Measurements from ENCODE around the gene ARHGAP9. TPM values are rescaled to one million over a fixed set of nuclear protein-coding genes. Genes with fewer than 3 reads are reported as not detected.

ARHGAP9 gene
- total and polyA plus RNA-seq, 8 donors, result 0.39 to 11.7 (median 4.9) TPM

DNA sequence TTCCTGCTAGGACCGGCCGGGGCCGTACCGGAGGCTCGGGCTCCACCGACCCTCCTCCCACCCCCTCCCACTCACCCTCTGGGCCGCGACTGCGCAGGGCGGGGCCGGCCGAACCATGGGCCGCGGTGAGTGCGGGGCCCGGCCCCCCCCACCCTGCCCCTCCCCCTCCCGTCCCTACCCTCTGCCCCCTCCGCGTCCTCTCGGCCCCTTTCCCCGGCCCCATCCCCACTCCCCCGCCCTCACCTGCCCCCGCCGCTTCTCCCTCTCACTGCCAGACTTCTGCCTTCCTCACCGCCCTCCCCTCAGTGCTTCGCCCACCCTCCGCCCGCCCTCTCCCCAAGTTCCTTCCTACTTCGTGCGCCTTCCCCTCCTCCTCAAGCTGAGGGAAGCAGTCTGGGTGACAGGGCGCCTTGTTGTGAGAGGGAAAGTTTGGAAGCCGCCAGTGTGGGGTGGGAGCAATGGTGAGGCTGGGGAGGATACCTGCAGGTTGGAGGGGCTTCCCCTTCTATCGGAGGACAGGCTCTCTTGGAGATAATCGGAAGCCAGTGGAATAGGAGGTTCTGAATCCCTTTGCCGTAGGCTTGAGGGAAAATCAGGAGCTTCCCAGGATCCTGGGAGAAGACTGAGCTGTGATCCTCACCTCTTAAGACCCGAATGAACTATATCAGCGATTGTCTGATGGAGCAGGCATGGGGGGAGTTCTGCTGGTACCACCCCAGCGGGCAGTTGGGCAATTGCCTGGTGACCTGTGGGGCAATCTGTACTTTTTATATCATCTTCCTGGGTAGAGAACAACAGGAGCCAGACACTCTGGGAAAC lies 43.4 kb upstream of the ARHGAP9 start:
- WGBS, 2 donors, result 1% methylated on average over 25 to 33 of the region's 38 CpGs
- FAIRE-seq, result no peak
- TF ChIP-seq, protein P1, sequence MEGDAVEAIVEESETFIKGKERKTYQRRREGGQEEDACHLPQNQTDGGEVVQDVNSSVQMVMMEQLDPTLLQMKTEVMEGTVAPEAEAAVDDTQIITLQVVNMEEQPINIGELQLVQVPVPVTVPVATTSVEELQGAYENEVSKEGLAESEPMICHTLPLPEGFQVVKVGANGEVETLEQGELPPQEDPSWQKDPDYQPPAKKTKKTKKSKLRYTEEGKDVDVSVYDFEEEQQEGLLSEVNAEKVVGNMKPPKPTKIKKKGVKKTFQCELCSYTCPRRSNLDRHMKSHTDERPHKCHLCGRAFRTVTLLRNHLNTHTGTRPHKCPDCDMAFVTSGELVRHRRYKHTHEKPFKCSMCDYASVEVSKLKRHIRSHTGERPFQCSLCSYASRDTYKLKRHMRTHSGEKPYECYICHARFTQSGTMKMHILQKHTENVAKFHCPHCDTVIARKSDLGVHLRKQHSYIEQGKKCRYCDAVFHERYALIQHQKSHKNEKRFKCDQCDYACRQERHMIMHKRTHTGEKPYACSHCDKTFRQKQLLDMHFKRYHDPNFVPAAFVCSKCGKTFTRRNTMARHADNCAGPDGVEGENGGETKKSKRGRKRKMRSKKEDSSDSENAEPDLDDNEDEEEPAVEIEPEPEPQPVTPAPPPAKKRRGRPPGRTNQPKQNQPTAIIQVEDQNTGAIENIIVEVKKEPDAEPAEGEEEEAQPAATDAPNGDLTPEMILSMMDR (IDR thresholded peaks at IDR 0.05), result no peak
- ATAC-seq, result peak in 2 of 4 donors; percentile 0 to 1
- Histone ChIP-seq H3K36me3 (peaks cover 0 to 11% (median 2%) of the 10 kb centered on the region in 3 donors), H3K9me3 (no peaks in the 10 kb centered on the region), H3K27ac (peak overlapping the region; percentile 92 to 98 (median 94)), H3K4me1 (peaks cover 27 to 33% (median 28%) of the 10 kb centered on the region in 3 donors), H3K4me3 (peak overlapping the region; percentile 57 to 70 (median 65)), H3K27me3 (no peaks in the 10 kb centered on the region)
- intact Hi-C loops (cut with DNase I), result no loop called here
- peak; percentile 63 to 81 (median 69) for DNase-seq

DNA sequence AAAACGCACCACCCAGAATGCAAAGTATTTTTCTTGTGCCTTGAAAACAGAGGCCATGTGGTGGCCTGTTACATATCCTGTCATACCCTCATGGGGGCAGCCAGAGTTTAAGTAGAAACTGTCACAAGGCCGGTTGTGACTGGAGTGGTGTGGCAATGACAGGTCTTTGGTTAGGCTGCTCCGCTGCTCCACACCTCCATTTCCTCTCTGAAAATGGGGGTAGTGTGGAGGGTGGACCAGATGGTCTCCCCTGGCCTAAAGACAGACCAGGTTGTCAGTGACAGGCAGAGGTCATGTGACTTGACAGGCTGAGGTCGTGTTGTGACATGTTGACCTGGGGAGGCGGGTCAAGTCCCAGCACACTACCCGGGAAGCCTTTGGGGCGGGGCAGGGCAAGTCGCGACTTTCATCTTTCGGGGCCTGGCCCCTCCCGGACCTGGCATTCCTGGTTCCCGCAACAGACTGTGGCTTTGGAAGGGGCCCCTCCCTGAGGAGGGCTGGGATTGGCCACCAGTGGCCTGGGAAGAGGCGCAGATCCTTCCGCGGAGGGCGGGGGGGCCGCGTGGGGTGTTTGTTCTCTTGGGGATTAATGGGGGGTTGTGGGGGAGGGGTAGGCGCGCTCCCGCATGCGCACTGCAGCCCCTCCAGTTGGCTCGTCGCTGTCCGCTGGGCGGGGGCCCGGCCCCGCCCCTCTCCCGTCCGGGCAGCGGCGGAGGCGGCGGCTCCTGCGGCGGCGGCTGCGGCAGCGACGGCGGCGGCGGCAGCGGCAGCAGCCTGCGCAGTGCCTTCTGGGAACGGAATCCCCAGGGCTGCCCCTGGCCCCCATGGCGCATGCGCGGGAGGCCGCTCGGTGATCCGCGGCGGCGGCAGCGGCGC lies 42.6 kb upstream of the ARHGAP9 start, which contains the start of gene MBD6:
Gene MBD6 (plus strand): TSS at position 814 of the 876 bp plus-strand sequence. CDS start 1,480 bp downstream, outside the sequence.
- TF ChIP-seq, protein P1 (IDR thresholded peaks at IDR 0.05), result no peak
- FAIRE-seq (no peak), ATAC-seq (peak; percentile 41 to 59 (median 50)), DNase-seq (peak; percentile 95 to 97 (median 96))
- Histone ChIP-seq H3K9me3 (no peaks in the 10 kb centered on the region), H3K27me3 (no peaks in the 10 kb centered on the region), H3K4me3 (peak within 1 kb of the TSS; percentile 57 to 70 (median 65)), H3K27ac (peak within 1 kb of the TSS; percentile 92 to 98 (median 94)), H3K36me3 (peaks cover 0 to 5% (median 3%) of the 10 kb centered on the region in 3 donors), H3K4me1 (peaks cover 35 to 41% (median 37%) of the 10 kb centered on the region in 3 donors)
- intact Hi-C loops (cut with DNase I), result no loop called here
- 1% methylated on average over 18 to 57 of the region's 57 CpGs for WGBS, 2 donors

DNA sequence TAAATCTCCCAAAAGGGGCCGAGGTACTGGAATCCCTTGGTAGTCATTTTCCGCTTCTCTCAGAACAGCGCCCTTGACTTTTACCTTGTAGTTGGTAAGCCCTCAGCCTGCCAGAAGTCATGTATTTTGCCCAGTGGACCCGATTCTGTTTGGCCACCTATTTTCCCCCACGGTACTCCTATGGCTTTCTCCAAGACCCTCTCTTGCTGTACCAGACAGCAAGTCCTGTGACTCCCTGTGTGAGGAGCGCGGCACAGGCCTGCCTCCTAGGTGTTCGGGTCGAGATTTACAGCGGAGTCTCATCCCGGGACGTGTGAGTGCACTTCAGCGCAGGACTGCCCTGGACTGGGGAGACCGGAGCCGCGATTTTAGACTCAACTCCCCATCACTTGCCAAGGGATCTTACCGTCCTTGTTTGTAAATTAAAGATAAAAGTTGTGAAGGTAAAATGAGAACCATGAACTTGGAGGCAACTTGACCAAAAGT lies 41.9 kb upstream of the ARHGAP9 start:
- DNase-seq, result peak in 5 of 6 donors; percentile 51 to 79 (median 58)
- Histone ChIP-seq H3K36me3 (peaks cover 0 to 8% (median 7%) of the 10 kb centered on the region in 3 donors), H3K27ac (peak overlapping the region; percentile 92 to 98 (median 94)), H3K9me3 (no peaks in the 10 kb centered on the region), H3K4me1 (peaks cover 39 to 41% (median 41%) of the 10 kb centered on the region in 3 donors), H3K4me3 (peak overlapping the region in 3 of 4 donors; percentile 39 to 70 (median 61)), H3K27me3 (no peaks in the 10 kb centered on the region)
- TF ChIP-seq, protein P1 (IDR thresholded peaks at IDR 0.05), result no peak
- WGBS, 2 donors, result 25 to 28% methylated on average over 17 of the region's 17 CpGs
- ATAC-seq, result peak in 1 of 4 donors; percentile 3
- intact Hi-C loops (cut with DNase I), result no loop called here
- no peak for FAIRE-seq

DNA sequence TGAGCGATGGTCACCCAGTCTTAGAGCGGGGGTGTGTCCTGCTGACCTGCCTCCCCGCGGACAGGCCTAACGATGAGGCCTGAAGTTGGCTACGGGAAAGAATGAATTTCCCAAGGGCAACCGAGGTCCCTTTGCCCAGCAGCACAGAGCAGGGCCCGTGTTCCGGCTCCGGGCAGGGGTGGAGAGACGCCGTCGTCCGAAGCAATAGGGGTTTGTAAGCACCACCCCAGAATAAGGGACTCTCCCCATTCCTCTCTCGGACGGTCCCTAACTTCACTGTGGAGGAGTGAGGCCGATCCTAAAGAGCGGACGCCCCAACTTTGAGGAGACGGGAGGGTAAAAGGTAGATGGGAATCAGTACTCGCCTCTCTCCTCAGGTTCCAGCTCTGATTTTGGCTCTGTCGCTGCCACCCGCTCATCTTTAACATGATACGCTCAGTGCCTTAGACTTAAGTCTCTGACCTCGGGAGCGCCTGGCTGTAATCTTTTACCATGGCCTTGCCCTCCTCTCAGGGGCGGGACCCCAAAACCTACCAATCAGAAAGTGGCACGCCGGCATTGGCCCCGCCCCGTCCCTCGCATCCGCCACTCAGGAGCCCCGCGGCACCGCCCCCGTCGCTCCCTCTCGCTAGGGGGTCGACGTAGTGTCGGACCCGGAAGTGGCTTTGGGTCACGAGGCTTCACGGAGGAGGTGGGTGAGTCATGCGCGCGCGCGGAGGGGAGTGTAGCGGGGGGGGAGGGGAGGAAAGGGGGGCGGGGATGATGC lies 40.6 kb upstream of the ARHGAP9 start, which contains the start of gene DDIT3:
Gene DDIT3 (minus strand): TSS at position 462 of the 766 bp plus-strand sequence. CDS start 3,108 bp downstream, outside the sequence.
- Histone ChIP-seq H3K9me3 (no peaks in the 10 kb centered on the region), H3K27ac (peak within 1 kb of the TSS; percentile 92 to 98 (median 94)), H3K36me3 (peaks cover 0 to 18% (median 11%) of the 10 kb centered on the region in 3 donors), H3K4me3 (peak within 1 kb of the TSS; percentile 58 to 93 (median 69)), H3K27me3 (no peaks in the 10 kb centered on the region), H3K4me1 (peaks cover 41 to 48% (median 41%) of the 10 kb centered on the region in 3 donors)
- DNase-seq, result peak; percentile 99 to 100 (median 100)
- intact Hi-C loops (cut with DNase I), result no loop called here
- peak; percentile 80 to 87 (median 82) for ATAC-seq
- TF ChIP-seq, protein P1 (IDR thresholded peaks at IDR 0.05), result no peak
- 1 to 2% methylated on average over 46 to 52 of the region's 52 CpGs for WGBS, 2 donors
- no peak for FAIRE-seq
